SK-N-SH (cell line): ENCODE results near the gene S100A13. TPM values are rescaled to one million over a fixed set of nuclear protein-coding genes. Genes with fewer than 3 reads are reported as not detected.

Source experiments
- CTCF ChIA-PET: fragments of 300-600, 350-600 bp; formaldehyde crosslinking; extraction: SDS; loops from one replicate; lab custom pipeline; 2021; lab: Yijun Ruan, JAX
- POLR2A ChIA-PET: fragments of 350-600 bp; sonication (Branson Sonifier 250); formaldehyde crosslinking; extraction: SDS; loops from one replicate; lab custom pipeline; 2020; ENCODE audit warnings: antibody characterized with exemption, inconsistent platforms; lab: Yijun Ruan, JAX
- DNase-seq: peaks from one replicate; pipeline ENCODE4 v3.0.0; 2012
- H2AFZ ChIP-seq: fragments of 200-600 bp; sonication (generic); 2 replicates; pipeline ENCODE4 v1.8.1; 2016; ENCODE audit warnings: antibody characterized with exemption, mild to moderate bottlenecking, low read depth
- H3F3A ChIP-seq: fragments of 200-600 bp; sonication (generic); replicated peaks from 2 replicates; pipeline ENCODE3; 2016; ENCODE audit warnings: antibody characterized with exemption, mild to moderate bottlenecking; ENCODE audit not compliant: insufficient read depth
- H3K27ac ChIP-seq, 2 experiments: fragments of 200-500 bp in 1 of 2; fragments of 200-600 bp in 1 of 2; sonication (Bioruptor generic) in 1 of 2; sonication (generic), shearing (Covaris generic) in 1 of 2; 2 replicates each; pipeline versions ENCODE4 v1.5.1 to v1.6.1; 2014 to 2016; ENCODE audit warnings: low read depth in 2 of 2, inconsistent platforms in 1 of 2, low read length in 1 of 2, mild to moderate bottlenecking in 1 of 2, mixed read lengths in 1 of 2
- H3K27me3 ChIP-seq: fragments of 200-600 bp; sonication (generic), shearing (Covaris generic); 2 replicates; pipeline ENCODE4 v1.6.1; 2016; ENCODE audit warnings: mixed run types; ENCODE audit not compliant: insufficient read depth
- H3K36me3 ChIP-seq, 2 experiments: fragments of 200-500 bp in 1 of 2; fragments of 200-600 bp in 1 of 2; sonication (Bioruptor generic) in 1 of 2; sonication (generic) in 1 of 2; replicated peaks in 1 of 2; 2 replicates each; pipeline versions ENCODE3 to v1.5.1; 2014 to 2016; ENCODE audit warnings: low read length in 1 of 2, mild to moderate bottlenecking in 1 of 2; ENCODE audit not compliant: insufficient read depth in 2 of 2, control insufficient read depth in 1 of 2
- H3K4me1 ChIP-seq, 2 experiments: fragments of 200-500 bp in 1 of 2; fragments of 200-600 bp in 1 of 2; sonication (Bioruptor generic) in 1 of 2; sonication (generic), shearing (Covaris generic) in 1 of 2; 2 replicates each; pipeline versions ENCODE4 v1.5.1 to v1.6.1; 2014 to 2016; ENCODE audit warnings: low read depth in 1 of 2, low read length in 1 of 2, mixed run types in 1 of 2; ENCODE audit not compliant: insufficient read depth in 2 of 2, control insufficient read depth in 1 of 2
- H3K4me2 ChIP-seq: fragments of 200-600 bp; sonication (generic), shearing (Covaris generic); 2 replicates; pipeline ENCODE4 v1.6.1; 2017; ENCODE audit warnings: mixed run types
- H3K4me3 ChIP-seq, 2 experiments: fragments of 200-500 bp in 1 of 2; fragments of 200-600 bp in 1 of 2; sonication (Bioruptor generic) in 1 of 2; sonication (generic), shearing (Covaris generic) in 1 of 2; 2 replicates each; pipeline versions ENCODE4 v1.5.1 to v1.8.1; 2014 to 2016; ENCODE audit warnings: low read depth in 2 of 2, inconsistent platforms in 1 of 2, low read length in 1 of 2, mild to moderate bottlenecking in 1 of 2, mixed read lengths in 1 of 2, moderate library complexity in 1 of 2
- H3K79me2 ChIP-seq: fragments of 200-600 bp; sonication (generic); 2 replicates; pipeline ENCODE4 v1.8.1; 2017; ENCODE audit warnings: mild to moderate bottlenecking; ENCODE audit not compliant: insufficient read depth
- H3K9ac ChIP-seq: fragments of 200-600 bp; sonication (generic); 2 replicates; pipeline ENCODE4 v1.6.1; 2017; ENCODE audit warnings: mixed run types
- H3K9me2 ChIP-seq: fragments of 200-600 bp; sonication (generic); 2 replicates; pipeline ENCODE4 v1.6.1; 2017; ENCODE audit warnings: mixed run types
- H3K9me3 ChIP-seq: fragments of 200-600 bp; sonication (generic); 2 replicates; pipeline ENCODE4 v1.6.1; 2017; ENCODE audit warnings: mixed run types, mild to moderate bottlenecking, moderate library complexity
- H4K20me1 ChIP-seq: fragments of 200-600 bp; sonication (generic); 2 replicates; pipeline ENCODE4 v1.6.1; 2017; ENCODE audit warnings: mild to moderate bottlenecking, mixed run types; ENCODE audit not compliant: insufficient read depth
- CTCF ChIP-seq: fragments of 200-600 bp; sonication (generic); IDR thresholded peaks from 2 replicates; pipeline ENCODE4 v1.6.1; 2017; ENCODE audit warnings: antibody characterized with exemption, mild to moderate bottlenecking, moderate library complexity
- EP300 ChIP-seq, 2 experiments: IDR thresholded peaks; 2 replicates each; pipeline versions ENCODE4 v1.4.0 to v1.6.1; 2012; ENCODE audit warnings: borderline replicate concordance in 1 of 2, low read depth in 1 of 2, low read length in 1 of 2
- FOSL2 ChIP-seq: IDR thresholded peaks from 2 replicates; pipeline ENCODE4 v1.4.0; 2012; ENCODE audit warnings: low read depth, mild to moderate bottlenecking, moderate library complexity, borderline replicate concordance
- JUND ChIP-seq: IDR thresholded peaks from 2 replicates; pipeline ENCODE4 v1.4.0; 2012
- MAX ChIP-seq: IDR thresholded peaks from 2 replicates; pipeline ENCODE4 v1.4.0; 2012; ENCODE audit warnings: low read depth
- MEF2A ChIP-seq: IDR thresholded peaks from 2 replicates; pipeline ENCODE4 v1.4.0; 2012; ENCODE audit warnings: low read depth, borderline replicate concordance
- NRF1 ChIP-seq: IDR thresholded peaks from 2 replicates; pipeline ENCODE4 v1.6.1; 2012; ENCODE audit warnings: low read depth, mild to moderate bottlenecking, low read length
- PBX3 ChIP-seq: IDR thresholded peaks from 2 replicates; pipeline ENCODE4; 2012
- RCOR1 ChIP-seq: fragments of 150-350 bp; IDR thresholded peaks from 2 replicates; pipeline ENCODE4 v1.6.1; 2017; ENCODE audit warnings: antibody characterized with exemption, low read length
- REST ChIP-seq: IDR thresholded peaks from 2 replicates; pipeline ENCODE4 v1.6.1; 2012; ENCODE audit warnings: mild to moderate bottlenecking, low read depth, low read length, moderate library complexity
- SMC3 ChIP-seq: IDR thresholded peaks from 2 replicates; pipeline ENCODE4 v1.6.1; 2012; ENCODE audit warnings: low read depth, low read length, improper control_type of control experiment
- TCF12 ChIP-seq: IDR thresholded peaks from 2 replicates; pipeline ENCODE4 v1.4.0; 2012
- TEAD4 ChIP-seq: IDR thresholded peaks from 2 replicates; pipeline ENCODE4 v1.4.0; 2012; ENCODE audit warnings: mild to moderate bottlenecking, borderline replicate concordance; ENCODE audit not compliant: insufficient read depth
- USF2 ChIP-seq: fragments of 150-350 bp; IDR thresholded peaks from 2 replicates; pipeline ENCODE4 v1.6.1; 2017; ENCODE audit warnings: antibody characterized with exemption, low read length, low read depth, borderline replicate concordance
- YY1 ChIP-seq: IDR thresholded peaks from 2 replicates; pipeline ENCODE4 v1.4.0; 2012; ENCODE audit warnings: low read depth, mild to moderate bottlenecking
- ZBTB33 ChIP-seq: IDR thresholded peaks from 2 replicates; pipeline ENCODE4 v1.4.0; 2012; ENCODE audit warnings: low read depth, borderline replicate concordance
- WGBS: methylation state at CpG from one replicate; pipeline ENCODE4 v1.1.6; 2017; ENCODE audit warnings: low lambda C conversion rate; 5-methylcytosine and 5-hydroxymethylcytosine counted together
- polyA plus RNA-seq, 3 experiments: library from polyadenylated mRNA; depleted of rRNA; stranded (reverse); fragments of >200 nt; gene quantifications; 2 replicates each; pipeline ENCODE4 v1.2.3, GENCODE V29; 2012

Gene S100A13
- polyA plus RNA-seq, 1 of the 3 experiments (the other 2 are of a cell fraction) = 12.3 TPM

GRCh38 chr1:153585006-153585405 is 42.3 kb downstream of the S100A13 start:
- Histone ChIP-seq H3K27ac (no peak overlapping the region), H3K4me3 (no peak overlapping the region), H3K36me3 (no peaks in the 10 kb centered on the region), H3K9ac (no peak overlapping the region), H3K4me1 (peaks cover 0 to 3% of the 10 kb centered on the region in 2 experiments; a peak in 2 of 4 replicates), H3K27me3 (no peaks in the 10 kb centered on the region), H3F3A (no peaks in the 10 kb centered on the region), H3K79me2 (no peaks in the 10 kb centered on the region), H3K4me2 (no peak overlapping the region), H3K9me2 (no peaks in the 10 kb centered on the region), H2AFZ (no peak overlapping the region), H4K20me1 (no peaks in the 10 kb centered on the region), H3K9me3 (no peaks in the 10 kb centered on the region)
- TF ChIP-seq MAX (no peak), SMC3 (no peak), FOSL2 (no peak), USF2 (no peak), RCOR1 (no peak), PBX3 (no peak), JUND (no peak), YY1 (no peak), NRF1 (no peak), TEAD4 (no peak), EP300 (IDR thresholded peaks at IDR 0.05; ENCODE audit: borderline replicate concordance in 1 of 2, low read depth in 1 of 2, low read length in 1 of 2) (no peak), MEF2A (no peak), CTCF (no peak), ZBTB33 (no peak), TCF12 (no peak), REST (no peak)
- ChIA-PET CTCF (interaction anchor here (0.6 to 3.3 kb wide), 5 partner anchors 11 to 401 kb away, joined by 3 to 18 read pairs (median 4); partner anchors contain the start of gene RAB13), POLR2A (no interaction called here)
- no peak for DNase-seq
- WGBS = 91% methylated on average over 1 of the region's 1 CpG
